ENCODE results near the gene ACTR10.
"Not testable (repeated sequence)": the region's sequence is repeated elsewhere in the genome, so short reads cannot be mapped to it uniquely, and the experiment has no call there.

ACTR10 gene

GRCh38 chr14:58216544-58216943 is 16.6 kb downstream of the ACTR10 start:
- DNase-seq (ENCODE audit: low read depth), result no peak

GRCh38 chr14:58227096-58227819 is 27.3 kb downstream of the ACTR10 start:
- DNase-seq (ENCODE audit: low read depth), result no peak

- DNase-seq (ENCODE audit: low read depth), result no peak
Measured at GRCh38 chr14:58238252-58239243, 38.6 kb downstream of the ACTR10 start.

DNA sequence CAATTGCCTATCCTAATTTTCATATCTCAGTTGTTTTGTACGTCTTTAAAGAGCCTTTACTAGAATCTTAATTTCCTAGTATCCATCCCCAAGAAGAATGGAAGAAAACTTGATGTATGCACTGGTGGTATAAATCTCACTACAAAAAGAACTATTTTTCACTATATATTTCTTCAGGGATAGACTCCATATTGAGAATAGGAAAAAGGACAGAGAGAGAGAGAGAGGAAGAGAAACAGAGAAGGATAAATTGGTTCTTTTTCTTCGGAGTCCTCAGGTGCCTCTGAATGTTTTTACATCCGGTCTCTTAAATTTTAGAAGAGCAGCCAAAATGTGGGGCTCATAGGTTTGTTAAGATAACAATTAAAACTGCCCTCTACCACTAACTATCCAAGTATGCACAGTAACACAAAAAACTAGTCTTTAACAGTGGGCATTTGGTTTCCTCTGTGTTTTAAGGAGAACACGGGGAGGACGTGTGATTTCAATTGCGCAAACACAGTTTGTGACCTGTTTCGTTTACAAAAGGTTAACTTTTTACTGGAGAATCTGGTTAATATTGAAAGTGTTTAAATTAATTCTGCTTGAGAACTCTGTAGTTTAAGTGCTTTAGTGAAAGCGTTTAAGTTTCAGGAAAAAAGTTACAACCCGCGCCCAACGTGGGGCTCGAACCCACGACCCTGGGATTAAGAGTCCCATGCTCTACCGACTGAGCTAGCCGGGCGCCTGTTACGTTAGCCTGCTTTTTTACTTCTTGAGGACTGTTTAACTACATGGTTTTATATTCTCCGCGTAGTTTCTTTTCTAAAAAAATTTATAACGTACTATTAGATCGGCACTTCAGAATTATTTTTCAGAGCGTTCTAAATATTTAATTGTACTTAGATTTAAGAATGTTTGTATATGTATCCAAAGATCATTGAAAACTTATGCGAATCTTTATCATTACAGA is 39.6 kb downstream of the ACTR10 start:
- DNase-seq (ENCODE audit: low read depth), result peak; percentile 33

- peak; percentile 32 for DNase-seq (ENCODE audit: low read depth)
Measured at GRCh38 chr14:58243790-58244555, 44.0 kb downstream of the ACTR10 start.

DNA sequence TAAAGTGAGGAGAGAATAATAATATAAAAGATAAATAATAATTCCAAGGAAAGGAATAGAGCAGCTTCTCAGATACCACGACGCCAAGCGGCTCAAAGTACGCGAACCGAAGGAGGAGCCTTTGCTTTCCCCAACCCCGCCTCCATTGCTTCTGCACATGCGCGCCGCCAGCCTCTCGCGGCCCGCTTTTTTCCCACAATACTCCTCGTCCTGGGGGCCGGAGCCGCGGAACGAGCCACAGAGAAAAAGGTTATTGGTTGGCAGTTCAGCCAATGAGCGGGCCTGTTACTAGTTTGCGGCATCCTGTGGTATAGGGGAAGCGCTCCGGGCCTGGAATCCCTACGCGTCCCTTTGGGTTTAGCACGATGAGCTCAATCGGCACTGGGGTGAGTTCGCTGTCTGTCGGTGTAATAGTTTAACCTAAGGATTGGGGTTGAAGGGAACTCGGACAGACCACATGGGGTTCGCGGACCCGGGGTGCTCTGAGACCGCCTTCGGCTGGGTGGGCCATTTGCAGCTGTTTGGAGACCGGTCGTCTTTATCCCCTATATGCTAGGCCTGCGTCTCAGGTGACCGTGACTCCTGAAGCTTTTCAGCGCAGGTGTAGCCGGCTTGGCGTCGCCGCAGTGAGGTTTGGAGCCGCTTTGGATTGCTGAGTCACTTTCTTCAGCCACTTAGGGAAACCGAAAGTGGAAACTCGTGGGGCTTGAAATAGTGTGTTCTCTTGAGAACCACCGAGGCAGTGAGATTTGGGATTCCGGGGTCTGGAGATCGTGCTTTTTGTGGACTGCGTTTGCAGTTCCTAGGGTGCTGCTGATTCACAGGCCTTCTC is 44.8 kb downstream of the ACTR10 start, which contains the start of gene PSMA3:
PSMA3 (plus strand) TSS at position 288 of the 832 bp plus-strand sequence; CDS start at position 366, 78 bp downstream.
- DNase-seq (ENCODE audit: low read depth), result peak; percentile 81

DNA sequence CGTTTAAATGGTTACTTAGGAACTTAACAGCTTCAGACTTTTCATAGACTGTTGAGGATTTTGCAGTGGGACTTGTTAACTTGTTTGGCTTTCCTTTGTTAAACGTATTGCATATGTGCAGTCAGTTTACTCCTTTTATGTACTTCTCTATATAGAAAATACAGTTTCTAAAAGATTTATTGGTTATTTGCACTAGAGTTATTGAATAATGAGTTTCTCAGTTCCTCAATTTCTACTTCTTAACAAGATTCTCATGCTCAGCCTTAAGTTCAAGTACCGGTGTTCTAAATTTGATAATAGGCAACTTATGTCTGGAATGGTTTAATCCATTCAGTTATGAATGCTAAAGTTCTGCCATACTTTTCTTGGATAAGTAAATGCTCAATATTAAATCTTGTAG is 45.6 kb downstream of the ACTR10 start:
- DNase-seq (ENCODE audit: low read depth), result no peak

DNA sequence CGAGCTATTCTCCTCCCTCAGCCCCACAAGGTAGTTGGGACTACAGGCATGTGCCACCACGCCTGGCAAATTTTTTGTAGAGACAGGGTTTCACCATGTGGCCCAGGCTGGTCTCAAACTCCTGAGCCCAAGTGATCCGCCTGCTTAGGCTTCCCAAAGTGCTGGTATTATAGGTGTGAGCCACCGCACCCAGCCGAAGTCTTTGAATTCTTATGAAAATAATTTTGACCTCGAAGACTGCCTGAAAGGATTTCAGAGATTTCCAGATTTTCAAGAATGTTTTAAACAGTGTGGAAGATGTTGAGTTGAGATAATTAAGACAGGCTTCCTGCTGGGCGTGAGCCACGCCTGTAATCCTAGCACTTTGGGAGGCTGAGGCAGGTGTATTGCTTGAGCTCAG is 49.7 kb downstream of the ACTR10 start:
- no peak for DNase-seq (ENCODE audit: low read depth)

DNA sequence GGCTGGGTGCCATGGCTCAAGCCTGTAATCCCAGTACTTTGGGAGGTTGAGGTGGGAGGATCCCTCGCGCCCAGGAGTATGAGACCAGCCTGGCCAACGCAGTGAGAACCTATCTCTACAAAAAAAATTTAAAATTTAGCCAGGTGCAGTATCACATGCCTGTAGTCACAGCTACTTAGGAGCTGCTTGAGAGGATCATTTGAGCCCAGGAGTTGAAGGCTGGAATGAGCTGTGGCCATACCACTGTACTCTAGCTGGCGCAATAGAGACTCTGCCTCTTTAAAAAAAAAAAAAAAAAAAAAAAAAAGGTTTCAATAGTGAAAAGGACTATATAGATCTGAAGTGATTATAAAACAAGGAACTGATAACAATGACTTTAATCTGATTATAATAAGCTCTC is 58.2 kb downstream of the ACTR10 start:
- no peak for DNase-seq (ENCODE audit: low read depth)

- not testable (repeated sequence) for DNase-seq (ENCODE audit: low read depth)
Measured at GRCh38 chr14:58262005-58262404, 62.1 kb downstream of the ACTR10 start.

DNA sequence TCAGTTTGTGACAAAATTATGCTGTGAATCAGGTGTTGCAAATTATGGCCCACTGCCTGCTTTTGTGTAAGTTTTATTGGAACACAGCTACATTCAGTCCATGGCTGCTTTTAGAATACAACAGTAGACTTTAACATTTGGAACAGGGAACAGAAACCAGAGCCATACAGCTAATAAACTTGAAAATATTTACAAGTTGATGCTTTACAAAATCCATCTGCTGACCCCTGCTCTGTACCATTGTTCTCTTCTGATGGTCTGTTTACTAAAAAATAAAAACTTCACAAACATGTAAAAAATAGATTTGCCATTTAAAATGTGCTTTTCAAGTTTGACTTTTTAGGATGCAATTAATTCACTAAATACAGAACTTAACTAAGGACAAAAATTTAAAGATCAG is 65.5 kb downstream of the ACTR10 start:
- DNase-seq (ENCODE audit: low read depth), result no peak

DNA sequence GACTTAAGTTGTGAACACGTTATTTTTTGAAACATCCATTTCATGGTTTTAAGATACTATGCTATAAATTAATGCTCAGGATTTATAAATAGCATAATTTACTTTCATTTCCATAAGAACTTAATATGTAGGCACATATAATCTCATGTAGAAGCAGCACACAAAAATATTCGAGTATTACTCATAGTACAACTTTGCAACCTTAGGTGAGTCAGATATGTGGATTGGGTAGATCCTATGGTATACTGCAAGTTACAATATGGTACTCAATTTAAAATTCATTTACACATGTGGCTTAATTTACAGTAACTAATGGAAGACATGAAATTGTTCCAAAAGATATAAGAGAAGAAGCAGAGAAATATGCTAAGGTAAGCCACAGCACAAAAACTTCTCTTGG is 70.7 kb downstream of the ACTR10 start:
- no peak for DNase-seq (ENCODE audit: low read depth)

- no peak for DNase-seq (ENCODE audit: low read depth)
Measured at GRCh38 chr14:58272588-58273372, 72.8 kb downstream of the ACTR10 start.

GRCh38 chr14:58274881-58275280 is 74.9 kb downstream of the ACTR10 start:
- no peak for DNase-seq (ENCODE audit: low read depth)

DNA sequence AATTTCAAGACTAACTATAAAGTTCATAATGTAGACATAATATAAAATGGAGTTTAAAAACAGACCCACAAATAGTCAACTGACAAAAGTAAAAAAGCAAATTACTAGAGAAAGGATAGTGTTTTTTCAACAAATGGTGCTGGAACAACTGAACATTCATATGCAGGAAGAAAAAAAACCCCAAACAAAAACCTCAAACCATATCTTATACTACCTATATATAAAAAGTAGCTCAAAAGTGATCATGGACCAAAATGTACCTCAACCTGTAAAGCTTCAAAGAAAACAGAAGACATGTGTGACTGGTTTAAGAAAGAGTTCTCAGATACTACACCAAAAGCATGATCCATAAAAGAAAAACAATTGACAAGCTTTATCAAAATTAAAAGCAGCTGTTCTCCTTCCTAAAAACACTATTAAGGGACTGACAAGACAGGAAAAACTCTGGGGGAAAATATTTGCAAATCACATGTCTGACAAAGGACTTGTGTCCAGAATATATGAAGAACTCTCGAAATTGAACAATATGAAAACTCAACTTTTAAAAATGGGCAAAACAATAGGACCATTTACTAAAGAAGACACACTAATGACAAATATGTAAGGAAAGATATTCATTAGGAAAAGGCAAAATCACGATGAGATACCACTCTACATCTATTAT is 75.7 kb downstream of the ACTR10 start:
- DNase-seq (ENCODE audit: low read depth), result no peak

DNA sequence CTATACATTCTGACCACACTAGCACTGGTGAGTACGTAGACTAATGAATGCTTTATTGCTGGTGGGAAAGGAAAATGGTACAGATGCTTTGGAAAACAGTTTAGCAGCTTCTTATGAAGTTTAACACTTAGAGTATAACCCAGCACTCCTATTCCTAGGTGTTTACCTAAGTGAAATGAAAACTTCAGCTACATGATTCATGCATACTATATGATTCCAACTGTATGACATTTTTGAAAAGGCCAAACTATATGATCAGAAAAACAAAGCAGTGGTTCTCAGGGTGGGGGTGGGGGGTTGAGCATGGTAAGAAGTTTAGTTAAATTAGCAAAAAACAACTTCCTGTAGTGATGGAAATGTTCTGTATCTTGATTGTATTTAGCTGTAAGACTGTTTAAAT is 76.3 kb downstream of the ACTR10 start:
- DNase-seq (ENCODE audit: low read depth), result no peak

DNA sequence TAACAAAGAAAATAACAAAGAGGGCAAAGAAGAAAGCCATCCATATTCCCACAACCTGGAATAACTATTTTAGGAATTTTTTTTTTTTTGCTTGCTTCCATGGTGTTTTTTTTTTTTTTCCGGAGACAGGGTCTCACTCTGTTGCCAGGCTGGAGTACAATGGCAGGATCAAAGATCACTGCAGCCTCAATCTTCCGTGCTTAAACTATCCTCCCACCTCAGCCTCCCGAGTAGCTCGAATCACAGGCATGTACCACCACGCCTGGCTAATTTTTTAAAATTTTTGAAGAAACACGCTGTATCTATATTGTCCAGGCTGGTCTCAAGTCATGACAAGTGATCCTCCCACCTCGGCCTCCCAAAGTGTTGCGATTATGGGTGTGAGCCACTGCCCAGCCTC is 78.2 kb downstream of the ACTR10 start:
- no peak for DNase-seq (ENCODE audit: low read depth)

GRCh38 chr14:58280954-58281787 is 81.2 kb downstream of the ACTR10 start:
- DNase-seq (ENCODE audit: low read depth), result peak; percentile 63
